Stimulated activated CD8-positive, alpha-beta memory T cell treated with anti-CD3 and anti-CD28 coated beads, Interleukin-15, amount 100 ng/mL, for 24 hours (primary cell): ENCODE measurements around the gene YWHAQ.

Experiments
- DNase-seq: peaks from one replicate; pipeline ENCODE4 v3.0.0-alpha.2; 2020; ENCODE audit warnings: low read depth

Gene YWHAQ

DNA sequence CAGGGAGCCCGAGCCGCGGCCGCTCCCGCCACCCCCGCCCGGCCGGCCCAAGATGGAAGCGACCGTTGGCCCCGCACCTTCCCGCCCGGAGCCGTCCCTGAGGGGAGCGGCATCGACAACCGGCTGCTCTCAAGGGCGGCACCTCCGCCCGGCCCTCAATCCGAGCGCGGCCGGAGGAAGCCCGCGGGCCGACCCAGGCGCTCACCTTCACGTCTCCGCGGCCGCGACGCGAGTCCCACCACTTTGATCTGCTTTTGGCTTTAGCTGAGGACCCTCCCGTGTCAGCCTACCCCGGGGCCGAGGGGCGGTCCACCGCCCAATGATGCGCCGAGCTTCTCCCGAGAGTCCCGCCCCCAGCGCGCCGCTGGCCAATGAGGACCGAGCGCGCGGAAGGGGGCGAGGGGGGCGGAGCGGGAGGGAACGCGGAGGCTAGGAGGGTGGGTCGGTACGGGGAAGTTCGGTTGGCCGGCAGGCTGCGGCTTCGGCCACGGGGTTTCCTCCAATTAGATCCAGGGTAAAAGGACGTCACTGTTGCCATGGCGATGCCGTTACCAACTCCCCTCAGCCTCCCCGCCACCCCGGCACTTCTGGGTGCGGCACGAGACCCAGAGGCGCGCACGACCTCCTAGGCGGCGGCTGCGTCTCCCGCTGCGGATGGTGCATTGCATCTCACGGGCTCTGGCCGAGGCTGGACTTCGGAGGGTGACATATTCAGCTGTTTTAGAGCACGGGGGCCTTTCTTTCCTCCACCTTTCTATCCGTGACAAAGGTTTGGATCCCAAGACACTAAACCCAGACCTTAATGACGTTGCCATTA lies at the start of gene YWHAQ:
Gene YWHAQ (minus strand): TSS at position 262 of the 817 bp plus-strand sequence. CDS start 545 bp downstream, outside the sequence.
- peak; percentile 85 for DNase-seq

DNA sequence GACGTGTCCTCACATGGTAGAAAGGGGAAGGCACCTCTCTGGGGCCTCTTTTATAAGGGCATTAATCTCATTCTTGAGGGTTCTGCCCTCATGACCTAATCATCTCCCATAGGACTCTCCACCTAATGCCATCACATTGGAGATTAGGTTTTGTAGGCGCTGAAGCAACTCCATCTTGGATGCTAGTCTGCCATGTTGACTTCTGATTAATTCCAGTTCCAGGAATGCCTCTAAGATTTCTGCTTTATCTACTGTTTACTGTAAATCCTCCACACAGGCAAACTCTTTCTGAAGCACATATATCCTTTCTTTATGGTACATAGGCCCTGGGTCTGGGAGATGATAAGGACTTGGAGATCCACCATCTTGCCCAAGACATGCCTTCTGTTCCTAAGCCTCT lies 49.3 kb upstream of the YWHAQ start:
- DNase-seq, result no peak

DNA sequence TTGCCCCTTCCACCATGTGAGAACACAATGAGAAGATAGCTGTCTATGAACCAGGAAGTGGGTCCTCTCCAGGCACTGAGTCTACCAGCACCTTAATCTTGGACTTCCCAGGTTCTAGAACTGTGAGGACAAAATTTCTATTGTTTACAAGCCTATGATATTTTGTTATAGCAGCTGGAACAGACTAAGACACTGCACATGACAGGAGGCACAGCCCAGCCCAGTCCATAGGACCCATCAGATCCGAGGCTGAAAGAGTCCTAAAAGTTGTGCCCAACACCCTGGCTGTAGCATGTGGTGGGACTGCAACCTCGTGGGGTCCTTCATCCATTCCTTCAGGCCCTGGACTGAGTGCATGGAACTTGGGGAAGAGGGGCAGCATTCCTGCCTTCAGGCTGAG lies 48.4 kb upstream of the YWHAQ start:
- no peak for DNase-seq

DNA sequence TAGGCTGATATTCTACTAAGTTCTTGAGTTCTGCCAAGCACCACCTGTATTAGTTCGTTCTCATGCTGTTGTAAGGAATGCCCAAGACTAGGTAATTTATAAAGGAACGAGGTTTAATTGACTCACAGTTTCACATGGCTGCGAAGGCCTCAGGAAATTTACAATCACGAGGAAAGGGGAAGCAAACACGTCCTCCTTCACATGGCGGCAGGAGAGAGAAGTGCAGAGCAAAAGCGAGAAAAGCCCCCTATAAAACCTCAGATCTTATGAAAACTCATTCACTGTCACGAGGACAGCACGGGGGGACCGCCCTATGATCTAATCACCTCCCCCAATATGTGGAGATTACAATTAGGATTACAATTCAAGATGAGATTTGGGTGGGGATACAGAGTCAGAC lies 47.7 kb upstream of the YWHAQ start:
- no peak for DNase-seq

DNA sequence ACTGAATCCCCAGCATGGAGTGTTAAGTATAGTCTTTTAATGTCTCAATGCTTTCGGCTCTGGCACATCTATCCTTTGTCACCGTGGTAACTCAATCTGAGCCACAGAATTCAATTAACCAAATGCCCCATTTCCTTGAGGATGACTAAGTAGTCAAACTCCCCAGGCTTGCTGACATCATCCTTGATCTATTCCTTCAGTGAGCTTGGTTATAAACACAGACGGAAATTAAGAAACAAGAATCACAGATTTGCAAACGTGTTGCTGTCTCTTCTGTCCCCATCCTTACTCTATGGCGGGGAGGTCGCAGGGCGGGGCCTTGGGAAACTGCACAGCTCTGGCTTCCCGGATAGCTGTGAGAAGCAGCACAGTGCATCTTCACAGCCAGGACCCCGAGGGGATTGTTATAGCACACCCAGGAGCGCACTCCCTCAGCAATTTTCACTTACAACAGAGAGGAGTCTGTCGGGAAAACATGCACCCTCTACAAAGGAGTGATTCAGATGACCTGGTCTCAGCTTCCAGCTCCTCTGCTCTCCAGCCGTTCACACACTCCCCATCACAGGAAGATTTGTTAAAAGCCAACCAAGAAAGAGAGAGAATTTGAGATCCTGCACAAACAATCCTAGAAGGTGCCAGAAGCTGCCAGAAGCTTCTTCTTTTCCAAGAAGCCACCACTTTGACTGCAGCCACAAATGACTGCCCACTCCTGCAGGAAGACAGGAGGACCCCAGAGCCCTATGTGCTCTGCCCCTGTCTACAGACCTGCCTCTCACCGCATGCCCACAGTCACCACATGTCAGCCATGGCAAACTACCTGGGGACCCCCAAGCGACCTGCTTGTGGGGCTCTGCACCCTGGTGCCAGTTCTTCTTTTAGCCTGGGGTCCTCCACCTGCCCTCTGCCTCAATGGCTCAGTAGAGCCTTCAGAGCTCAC lies 44.9 kb upstream of the YWHAQ start:
- DNase-seq, result no peak

DNA sequence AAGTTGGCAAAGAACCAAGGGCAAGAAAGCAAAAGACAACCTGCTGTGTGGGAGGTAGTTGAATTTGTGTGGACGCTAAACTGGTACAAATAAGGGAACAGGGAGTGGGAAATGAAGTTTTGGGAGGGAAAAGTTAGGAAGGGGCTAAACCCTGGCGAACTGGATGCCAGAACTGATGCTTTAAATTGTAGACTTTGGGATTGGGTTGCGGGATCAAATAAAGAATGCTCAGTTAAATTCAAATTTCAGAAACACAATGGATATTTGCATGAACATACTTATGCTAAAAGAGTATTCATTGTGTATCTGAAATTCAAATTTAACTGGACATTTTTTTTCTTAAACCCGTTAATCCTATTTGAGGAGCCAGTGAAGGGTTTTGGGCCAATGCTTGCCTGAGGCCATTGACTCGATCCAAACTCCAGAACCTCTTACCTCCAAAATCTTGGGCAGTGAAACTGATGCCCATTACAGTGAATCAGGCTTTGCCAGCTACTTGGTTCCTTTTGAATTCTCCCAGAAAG lies 44.2 kb upstream of the YWHAQ start:
- DNase-seq, result no peak

DNA sequence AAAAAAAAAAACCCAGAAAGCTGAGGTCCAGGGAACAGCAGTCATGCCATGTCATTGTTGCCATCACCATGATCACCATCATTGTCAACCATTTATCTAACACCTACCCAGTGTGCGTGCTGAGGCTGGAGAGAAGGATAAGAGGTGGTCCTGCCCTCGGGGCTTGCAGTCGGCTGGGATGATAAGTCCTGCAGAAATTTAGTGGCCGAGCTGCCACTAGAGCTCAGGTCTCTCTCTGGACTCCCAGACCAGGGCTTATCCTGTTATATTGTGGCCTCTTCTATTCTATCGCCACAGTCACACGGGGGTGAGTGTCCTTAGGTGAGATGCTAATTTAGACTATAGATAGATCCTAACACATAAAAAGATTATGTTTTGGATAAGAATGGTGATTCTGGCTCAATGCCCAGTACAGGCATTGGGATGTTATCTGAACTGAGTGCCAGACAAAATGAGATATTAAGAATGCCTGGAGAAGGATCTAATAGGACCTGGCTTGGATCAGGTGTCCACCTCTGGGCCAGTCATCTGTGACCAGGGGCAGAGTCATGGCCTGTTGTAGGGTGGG lies 43.2 kb upstream of the YWHAQ start:
- DNase-seq, result no peak

DNA sequence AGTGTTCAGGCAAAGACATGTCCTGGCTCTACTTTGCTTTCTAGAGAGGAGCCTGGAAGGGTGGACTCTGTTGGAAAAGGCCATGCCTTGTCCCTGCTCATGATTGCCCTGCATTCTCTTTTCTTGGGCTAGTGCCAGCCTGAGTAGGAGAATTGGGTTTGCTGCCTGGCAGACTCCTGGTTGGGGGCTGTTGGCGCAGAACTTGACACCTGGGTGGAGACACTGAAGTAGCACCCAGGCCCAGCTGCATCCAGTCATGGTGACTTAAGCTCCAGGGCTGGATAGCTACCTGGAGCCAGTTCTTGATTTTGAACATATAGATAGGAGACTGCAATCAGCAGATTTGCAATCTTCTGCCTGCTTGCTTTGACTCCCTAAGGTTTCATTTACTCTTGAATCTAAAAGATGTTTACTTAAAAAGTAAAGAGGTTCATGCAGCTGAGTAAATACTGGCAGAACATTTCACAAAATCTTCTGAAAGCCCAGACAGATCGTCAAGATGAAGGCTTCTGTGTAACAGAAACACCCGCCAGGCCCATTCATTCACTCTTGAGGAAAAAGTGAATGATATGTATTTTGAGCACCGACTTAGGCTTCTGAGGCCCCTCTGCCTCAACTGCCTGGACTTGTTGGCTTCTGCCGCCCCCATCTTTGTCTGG lies 38.0 kb upstream of the YWHAQ start:
- DNase-seq, result no peak

DNA sequence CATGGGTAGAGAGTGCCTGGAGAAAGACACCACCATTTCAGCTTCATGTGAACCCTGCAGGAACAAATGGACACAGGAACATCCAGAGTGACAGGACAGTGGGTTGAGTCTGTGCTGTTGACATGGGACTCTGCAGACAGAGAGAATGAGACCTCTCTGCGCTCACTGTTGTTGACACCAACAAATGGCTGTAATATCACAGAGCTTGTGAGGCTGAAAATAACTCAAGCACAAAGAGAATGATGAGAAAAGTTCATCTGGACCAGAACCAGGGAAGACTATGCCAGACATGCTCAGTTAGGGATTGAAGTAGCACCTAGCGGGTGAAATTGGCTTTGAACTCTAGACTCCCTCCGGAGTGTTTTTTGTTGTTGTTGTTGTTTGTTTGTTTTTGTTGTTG lies 37.0 kb upstream of the YWHAQ start:
- no peak for DNase-seq

DNA sequence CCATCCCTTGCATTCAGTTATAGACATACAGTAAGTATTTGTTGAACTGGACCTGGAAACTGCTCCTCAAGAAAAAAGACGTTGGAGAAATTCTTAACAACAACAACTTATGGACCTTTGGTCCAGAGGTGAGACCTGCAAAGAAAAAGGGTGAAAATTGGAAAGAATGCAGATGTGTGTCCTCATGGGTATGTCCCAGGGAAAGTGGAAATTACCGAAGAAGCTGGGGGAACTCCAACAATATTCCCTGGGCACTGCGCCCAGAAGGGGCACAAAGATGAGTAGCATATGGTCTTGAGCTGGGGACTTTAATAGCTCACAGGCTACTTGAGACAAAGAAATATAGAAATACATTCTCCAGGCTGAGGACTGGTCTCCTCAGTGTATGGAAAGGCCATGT lies 35.5 kb upstream of the YWHAQ start:
- no peak for DNase-seq

DNA sequence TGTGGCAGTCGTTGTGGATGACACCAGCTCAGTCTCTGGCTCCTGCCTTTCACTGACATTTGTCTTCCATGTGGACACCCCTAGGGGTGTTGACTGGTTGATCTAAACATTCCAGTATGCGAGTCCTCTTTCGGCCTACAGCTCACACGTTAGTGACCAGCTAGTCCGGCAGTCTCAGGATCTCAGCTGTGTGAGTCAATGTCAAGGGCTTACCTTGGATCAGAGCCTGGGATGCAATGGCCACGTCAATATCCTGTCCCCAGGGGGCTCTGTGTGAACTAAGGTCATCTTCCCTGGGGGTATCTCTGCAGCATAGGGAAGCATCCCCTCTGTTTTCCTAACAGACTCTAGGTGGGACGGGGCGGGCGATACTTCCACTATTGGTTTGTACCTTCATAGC lies 35.1 kb upstream of the YWHAQ start:
- DNase-seq, result no peak

DNA sequence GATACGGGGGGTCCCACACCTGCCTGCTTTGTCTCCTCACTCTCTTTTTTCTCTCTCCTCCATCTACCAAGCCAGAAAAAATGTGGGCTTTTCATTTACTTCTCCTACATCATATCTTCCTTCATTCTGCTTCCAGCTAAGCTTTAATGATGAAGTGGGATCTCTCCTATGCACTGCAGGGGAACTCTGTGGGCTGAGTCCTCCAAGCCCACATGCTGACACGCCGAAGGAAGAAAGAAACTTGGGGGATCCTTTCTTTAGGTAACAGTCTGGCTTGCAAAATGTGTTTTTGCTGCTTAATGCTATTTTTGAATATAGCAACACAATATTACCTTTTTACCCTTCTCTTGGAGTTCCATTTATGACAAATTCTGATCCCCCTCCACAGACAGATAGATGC lies 33.6 kb upstream of the YWHAQ start:
- DNase-seq, result no peak

DNA sequence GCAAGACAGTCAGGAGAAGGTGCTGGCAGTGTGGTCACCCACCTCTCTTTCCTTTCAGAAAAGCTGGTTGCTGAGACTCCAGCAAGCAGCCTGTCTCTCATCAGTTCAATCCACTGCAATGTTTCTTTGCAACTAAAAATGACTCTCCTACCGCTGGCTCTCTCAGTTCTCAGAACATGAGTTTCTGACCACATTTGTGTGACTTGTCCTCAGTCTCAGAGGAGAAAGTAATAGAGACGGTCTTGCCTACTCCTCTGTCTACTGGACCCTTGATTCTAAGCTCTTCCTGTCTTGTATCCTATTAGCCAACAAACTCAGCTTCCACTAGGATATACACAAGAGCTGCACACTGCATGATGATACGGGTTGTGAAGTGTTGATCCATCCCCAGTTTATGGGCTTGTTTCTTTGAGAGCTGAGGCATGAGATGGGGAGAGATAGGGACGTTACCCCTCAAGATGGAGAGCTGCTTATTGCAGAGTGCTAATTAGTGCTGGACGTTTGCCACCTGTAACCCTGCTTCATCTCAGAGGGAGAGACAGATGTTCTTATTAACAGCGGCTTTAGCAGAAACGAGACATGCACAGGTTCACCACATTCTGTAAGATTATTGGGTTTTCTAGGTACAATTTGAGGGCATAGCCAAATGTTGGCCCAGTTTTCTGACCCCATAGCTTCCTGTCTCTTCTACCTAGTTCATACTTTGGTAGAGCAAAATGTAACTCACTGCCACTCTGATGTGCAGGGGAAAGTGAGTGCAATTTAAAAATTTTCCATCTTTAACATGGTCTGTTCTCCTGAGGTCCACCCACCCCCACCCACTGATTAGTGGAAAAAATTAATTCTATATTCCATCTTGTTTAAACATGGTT lies 32.4 kb upstream of the YWHAQ start:
- DNase-seq, result no peak

DNA sequence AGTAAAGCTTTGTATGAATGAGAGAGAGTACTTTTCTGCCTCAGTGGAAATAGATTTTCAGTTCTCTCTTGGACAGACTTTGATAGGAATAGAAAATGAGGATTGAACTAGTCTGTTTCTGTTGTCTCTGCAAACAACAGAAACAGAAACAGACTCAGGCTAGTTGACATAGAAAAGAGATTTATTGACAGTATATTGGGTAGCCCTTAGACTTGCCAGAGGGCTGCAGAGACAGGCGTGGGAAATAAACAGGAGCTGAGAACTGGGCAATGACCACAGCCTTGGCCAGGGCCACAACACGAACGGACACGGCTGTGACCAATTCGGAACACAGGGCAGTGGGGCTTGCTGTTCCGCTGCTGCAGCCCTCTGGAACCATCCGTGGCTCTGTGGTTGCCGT lies 30.5 kb upstream of the YWHAQ start:
- no peak for DNase-seq

DNA sequence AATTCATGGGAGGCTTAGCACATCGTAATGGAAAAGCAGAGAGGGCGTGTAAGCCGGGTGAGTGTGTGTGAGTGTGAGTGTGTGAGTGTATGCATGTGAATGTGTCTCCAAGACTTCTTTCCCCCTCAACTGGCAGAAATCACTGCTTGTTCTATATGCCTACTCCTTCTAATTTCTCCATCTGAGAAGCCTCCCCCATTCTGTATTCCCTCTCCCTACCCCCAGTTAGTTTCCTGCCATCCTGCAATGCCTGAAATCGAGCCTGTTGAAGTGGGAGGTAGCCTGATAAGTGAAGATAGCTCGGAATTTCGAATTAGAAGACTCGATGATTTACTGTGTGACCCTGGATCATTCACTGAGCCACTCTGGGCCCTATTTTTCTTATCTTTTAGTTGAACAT lies 30.0 kb upstream of the YWHAQ start:
- DNase-seq, result no peak

DNA sequence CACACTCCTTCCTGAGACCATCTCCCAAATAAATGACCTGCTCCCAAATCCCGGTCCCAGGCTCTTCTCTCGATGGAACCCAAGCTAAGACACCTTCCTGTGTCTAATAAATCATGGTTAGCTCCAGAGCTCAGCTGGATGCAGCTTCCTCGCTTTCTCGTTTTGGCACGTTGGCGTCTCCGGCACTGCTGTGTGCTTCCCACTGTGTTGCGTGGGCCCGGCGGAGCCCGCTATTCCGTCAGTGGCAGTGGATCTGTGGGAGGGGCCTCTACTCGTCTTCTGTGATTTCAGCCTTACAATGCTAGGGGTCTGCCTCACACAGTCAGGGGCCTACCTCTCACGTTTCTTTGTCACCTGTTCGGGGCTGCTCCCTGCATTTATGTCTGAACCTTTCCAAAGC lies 29.4 kb upstream of the YWHAQ start:
- DNase-seq, result no peak

DNA sequence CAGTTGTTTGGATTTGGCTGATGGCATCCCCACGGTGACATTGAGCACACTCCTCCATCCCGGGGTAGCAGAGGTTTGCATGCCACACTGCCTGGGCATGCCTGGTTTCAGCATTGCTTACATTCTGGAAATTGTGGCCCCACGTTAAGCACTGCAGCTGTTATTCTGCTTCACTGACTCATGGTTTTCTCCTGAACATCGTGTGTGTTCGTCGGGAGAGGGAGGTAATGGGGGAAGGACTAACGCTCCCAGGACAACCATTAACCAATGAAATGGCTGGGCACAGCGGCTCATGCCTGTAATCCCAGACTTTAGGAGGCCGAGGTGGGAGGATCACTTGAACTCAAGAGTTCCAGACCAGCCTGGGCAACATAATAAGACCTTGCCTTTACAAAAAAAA lies 28.2 kb upstream of the YWHAQ start:
- DNase-seq, result no peak

DNA sequence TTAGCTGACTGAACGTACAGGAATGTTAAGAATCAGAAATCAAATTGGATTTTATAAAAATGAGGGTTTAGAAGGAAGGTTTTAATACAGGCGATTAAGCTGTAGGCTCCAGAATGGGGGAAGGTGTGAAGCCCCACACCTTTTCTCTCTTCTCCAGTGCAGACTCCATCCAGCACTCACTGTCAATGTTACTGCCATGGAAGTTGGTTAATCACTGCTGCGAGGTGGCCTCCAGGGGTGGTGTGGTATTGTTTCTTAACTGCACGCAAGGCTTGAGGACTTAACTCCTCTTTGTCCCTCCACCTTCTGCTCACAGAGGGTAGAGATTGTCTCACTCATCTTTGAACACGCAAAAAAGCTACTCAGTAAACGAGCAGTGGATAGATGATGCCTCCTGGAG lies 26.9 kb upstream of the YWHAQ start:
- no peak for DNase-seq

DNA sequence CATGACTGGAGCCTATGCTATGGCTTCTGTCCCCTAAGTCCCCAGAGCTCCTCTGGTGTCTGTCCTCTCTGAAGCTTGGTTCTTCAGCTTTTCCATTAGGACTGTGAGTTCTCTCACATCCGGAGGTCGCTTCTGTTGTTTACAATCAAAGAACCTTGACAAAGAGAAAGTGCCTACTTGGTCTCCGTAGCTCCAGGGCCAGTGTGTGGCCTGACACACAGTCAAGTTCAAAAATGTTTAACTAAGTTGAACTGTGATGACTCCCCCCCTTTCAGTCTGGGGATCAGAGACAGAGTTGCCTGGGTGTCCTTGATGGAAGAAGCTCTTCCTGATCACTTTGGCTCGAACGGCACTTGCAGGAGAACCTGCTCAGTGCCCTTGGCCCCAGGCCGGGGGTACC lies 26.3 kb upstream of the YWHAQ start:
- no peak for DNase-seq

DNA sequence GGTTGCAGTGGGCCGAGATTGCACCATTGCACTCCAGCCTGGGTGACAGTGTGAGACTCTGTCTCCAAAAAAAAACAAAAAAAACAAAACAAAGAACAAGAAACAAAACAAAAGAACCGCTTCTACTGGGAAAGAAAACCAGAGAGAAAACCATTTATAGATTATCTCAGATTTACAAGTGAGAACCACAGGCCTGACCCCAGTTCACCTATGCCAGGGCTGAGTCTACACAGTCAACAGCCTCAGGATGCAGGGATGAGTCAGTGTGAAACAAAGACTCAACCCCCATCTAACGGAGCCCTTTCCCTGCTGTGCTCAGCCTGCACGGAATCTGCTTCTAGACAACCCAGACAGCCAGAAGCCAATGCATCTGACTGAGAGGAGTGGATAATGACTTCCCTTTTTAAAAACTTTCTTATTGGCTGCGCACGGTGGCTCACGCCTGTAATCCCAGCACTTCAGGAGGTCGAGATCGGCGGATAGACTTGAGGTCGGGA lies 25.5 kb upstream of the YWHAQ start:
- DNase-seq, result peak; percentile 20
